MG63 (cell line): ENCODE results near the gene DNHD1. TPM values are rescaled to one million over a fixed set of nuclear protein-coding genes. Genes with fewer than 3 reads are reported as not detected.

ENCODE experiments used
- DNase-seq: peaks from one replicate; pipeline ENCODE4 v3.0.0-alpha.2; 2020
- H3K27me3 ChIP-seq: fragments of 250-450 bp; sonication (Bioruptor Pico); 2 replicates; pipeline ENCODE4 v1.5.1; 2020; ENCODE audit warnings: mild to moderate bottlenecking, moderate library complexity
- H3K36me3 ChIP-seq: fragments of 250-450 bp; sonication (Bioruptor Pico); 2 replicates; pipeline ENCODE4 v1.5.1; 2020; ENCODE audit warnings: mild to moderate bottlenecking, moderate library complexity
- H3K4me3 ChIP-seq: fragments of 250-450 bp; sonication (Bioruptor Pico); 2 replicates; pipeline ENCODE4 v1.5.1; 2020; ENCODE audit warnings: mild to moderate bottlenecking, moderate library complexity
- H3K9me3 ChIP-seq: fragments of 250-450 bp; sonication (Bioruptor Pico); 2 replicates; pipeline ENCODE4 v1.5.1; 2020; ENCODE audit warnings: mild to moderate bottlenecking, moderate library complexity
- total RNA-seq: library from RNA; depleted of rRNA; stranded (reverse); fragments of >200 nt; shearing (Covaris generic); gene quantifications from 2 replicates; pipeline ENCODE4 v1.2.3, GENCODE V29; 2014; ENCODE audit warnings: low replicate concordance

DNHD1 gene
- total RNA-seq, 1 experiment from 2014 or later, result 9.1 TPM

GRCh38 chr11:6608726-6609501 lies 111.8 kb downstream of the DNHD1 start:
- H3K4me3 ChIP-seq, result no peak overlapping the region
- no peaks in the 10 kb centered on the region for H3K27me3 ChIP-seq
- H3K9me3 ChIP-seq, result no peaks in the 10 kb centered on the region
- peaks cover 67% of the 10 kb centered on the region for H3K36me3 ChIP-seq
- no peak for DNase-seq

DNA sequence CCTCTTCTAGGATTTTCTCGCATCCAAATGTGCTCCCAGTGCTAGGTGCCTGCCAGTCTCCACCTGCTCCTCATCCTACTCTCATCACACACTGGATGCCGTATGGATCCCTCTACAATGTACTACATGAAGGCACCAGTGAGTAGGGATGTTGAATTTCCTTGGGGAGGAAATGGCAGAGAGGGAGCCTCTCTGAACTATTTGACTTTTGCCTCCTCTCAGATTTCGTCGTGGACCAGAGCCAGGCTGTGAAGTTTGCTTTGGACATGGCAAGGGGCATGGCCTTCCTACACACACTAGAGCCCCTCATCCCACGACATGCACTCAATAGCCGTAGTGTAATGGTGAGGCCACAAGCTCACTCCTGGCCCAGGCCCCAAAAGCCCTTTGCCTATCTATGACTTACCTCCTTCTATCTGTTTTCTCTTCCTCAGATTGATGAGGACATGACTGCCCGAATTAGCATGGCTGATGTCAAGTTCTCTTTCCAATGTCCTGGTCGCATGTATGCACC lies 112.5 kb downstream of the DNHD1 start:
- Histone ChIP-seq H3K9me3 (no peaks in the 10 kb centered on the region), H3K36me3 (peaks cover 66% of the 10 kb centered on the region), H3K4me3 (no peak overlapping the region), H3K27me3 (no peaks in the 10 kb centered on the region)
- DNase-seq, result no peak

DNA sequence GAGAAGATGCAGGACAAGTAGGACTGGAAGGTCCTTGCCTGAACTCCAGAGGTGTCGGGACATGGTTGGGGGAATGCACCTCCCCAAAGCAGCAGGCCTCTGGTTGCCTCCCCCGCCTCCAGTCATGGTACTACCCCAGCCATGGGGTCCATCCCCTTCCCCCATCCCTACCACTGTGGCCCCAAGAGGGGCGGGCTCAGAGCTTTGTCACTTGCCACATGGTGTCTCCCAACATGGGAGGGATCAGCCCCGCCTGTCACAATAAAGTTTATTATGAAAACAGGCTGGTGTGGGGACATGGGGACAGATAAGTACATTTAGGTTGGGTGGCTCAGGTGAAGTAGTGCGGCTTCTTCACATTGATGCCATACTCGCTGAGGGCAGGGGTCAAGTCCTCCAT lies 113.5 kb downstream of the DNHD1 start:
- DNase-seq, result no peak
- H3K9me3 ChIP-seq, result no peaks in the 10 kb centered on the region
- H3K36me3 ChIP-seq, result peaks cover 58% of the 10 kb centered on the region
- H3K27me3 ChIP-seq, result no peaks in the 10 kb centered on the region
- no peak overlapping the region for H3K4me3 ChIP-seq

DNA sequence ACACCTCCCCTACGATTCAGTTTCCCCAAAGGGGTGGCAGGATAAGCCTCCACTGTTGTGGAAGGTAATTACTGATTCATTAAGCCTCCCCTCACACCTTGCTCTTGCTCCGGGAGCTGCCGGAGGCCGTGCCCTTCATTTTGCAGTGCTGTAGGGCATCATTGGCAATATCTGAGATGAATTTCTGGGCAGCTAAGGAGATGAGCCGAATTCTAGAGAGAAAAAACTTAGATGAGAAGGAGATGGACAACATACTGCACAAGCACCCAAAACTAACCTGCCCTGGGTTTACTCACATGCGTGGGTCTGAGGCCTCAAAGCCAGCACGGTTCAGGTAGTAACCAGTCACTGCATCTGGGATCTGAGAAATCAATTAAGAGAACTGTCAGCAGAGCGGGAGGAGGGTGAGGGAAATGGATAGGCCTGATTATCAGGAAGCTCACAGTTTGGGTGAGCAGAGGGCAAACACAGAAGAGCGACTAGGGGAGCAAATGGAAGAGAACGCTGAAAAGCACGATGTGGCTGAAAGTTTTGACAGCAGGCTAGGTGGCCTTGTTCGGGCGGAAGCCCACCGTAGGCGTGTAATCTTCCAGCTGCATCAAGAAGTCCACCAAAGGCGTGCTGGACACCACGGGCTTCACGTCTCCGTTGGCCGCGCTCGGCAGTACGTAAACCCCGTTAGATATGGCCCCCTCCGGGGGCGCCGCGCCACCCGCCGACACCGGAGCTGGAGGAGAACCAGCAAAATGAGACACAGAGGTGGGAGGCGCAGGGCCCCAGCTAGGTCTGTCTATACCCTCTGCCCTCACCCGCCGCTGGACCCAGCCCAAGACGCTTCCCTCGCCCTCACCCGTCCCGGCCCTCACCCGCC lies 114.2 kb downstream of the DNHD1 start:
- peak; percentile 40 for DNase-seq
- H3K36me3 ChIP-seq, result peaks cover 52% of the 10 kb centered on the region

GRCh38 chr11:6611963-6612212 lies 114.8 kb downstream of the DNHD1 start:
- Histone ChIP-seq H3K27me3 (no peaks in the 10 kb centered on the region), H3K4me3 (peak overlapping the region; percentile 77), H3K9me3 (no peaks in the 10 kb centered on the region), H3K36me3 (peaks cover 48% of the 10 kb centered on the region)
- DNase-seq, result no peak

More for the DNA sequence above, 114.2 kb downstream of the DNHD1 start:
- no peaks in the 10 kb centered on the region for H3K27me3 ChIP-seq
- no peaks in the 10 kb centered on the region for H3K9me3 ChIP-seq
- peak overlapping the region; percentile 77 for H3K4me3 ChIP-seq

- peak; percentile 98 for DNase-seq
- Histone ChIP-seq H3K36me3 (peaks cover 44% of the 10 kb centered on the region), H3K27me3 (no peaks in the 10 kb centered on the region), H3K9me3 (no peaks in the 10 kb centered on the region), H3K4me3 (peak within 1 kb of the TSS; percentile 77)
Observed at GRCh38 chr11:6612213-6613041, 115.3 kb downstream of the DNHD1 start, which contains the start of gene TAF10. TAF10 (minus strand) TSS chr11:6612216; CDS start chr11:6612189, 27 bp downstream.

DNA sequence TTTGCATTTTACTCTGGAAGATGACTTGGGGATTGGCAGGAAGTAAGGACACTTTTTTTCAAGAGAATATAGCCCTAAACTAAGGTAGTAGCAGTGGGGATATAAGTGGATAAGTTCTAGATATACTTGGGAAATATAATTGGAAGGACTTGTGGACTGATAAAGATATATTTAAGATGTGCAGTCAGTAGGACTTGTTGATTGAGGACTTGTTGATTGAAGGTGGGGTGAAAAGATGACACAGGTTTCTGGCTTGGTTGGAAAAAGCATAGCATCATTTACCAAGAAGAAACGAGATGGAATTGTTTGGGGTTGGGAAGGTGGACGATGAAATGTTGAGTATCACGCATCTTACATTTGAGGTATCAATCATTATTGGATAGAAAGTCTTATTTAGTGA lies 116.4 kb downstream of the DNHD1 start:
- H3K27me3 ChIP-seq, result no peaks in the 10 kb centered on the region
- peaks cover 33% of the 10 kb centered on the region for H3K36me3 ChIP-seq
- no peaks in the 10 kb centered on the region for H3K9me3 ChIP-seq
- DNase-seq, result no peak
- no peak overlapping the region for H3K4me3 ChIP-seq

DNA sequence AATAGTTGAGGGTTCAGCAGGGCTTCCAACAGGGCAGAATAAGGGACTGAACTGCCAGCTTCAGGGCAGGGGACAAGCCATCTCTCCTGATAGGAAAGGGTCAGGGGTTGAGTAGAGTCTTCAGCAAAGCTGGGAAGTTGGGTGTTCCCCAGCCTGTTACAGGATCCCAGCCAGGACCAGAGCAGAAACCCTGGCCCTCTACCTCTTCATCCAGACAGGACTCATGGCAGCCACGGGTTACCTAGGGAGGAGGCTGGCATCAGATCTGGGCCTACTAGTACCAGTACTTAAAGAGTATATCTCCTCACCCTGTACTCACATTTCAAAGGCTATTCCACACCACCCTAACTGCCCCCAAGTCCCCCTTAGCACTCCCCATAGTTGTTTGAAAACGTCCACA lies 117.4 kb downstream of the DNHD1 start:
- Histone ChIP-seq H3K9me3 (no peaks in the 10 kb centered on the region), H3K27me3 (no peaks in the 10 kb centered on the region)

GRCh38 chr11:6615046-6615445 lies 118.0 kb downstream of the DNHD1 start:
- H3K36me3 ChIP-seq, result peaks cover 17% of the 10 kb centered on the region
- DNase-seq, result no peak
- H3K4me3 ChIP-seq, result no peak overlapping the region
- H3K27me3 ChIP-seq, result no peaks in the 10 kb centered on the region
- H3K9me3 ChIP-seq, result no peaks in the 10 kb centered on the region

More for the DNA sequence above, 117.4 kb downstream of the DNHD1 start:
- Histone ChIP-seq H3K36me3 (peaks cover 23% of the 10 kb centered on the region), H3K4me3 (no peak overlapping the region)
- no peak for DNase-seq

- no peaks in the 10 kb centered on the region for H3K9me3 ChIP-seq
- H3K27me3 ChIP-seq, result no peaks in the 10 kb centered on the region
- H3K36me3 ChIP-seq, result peaks cover 7% of the 10 kb centered on the region
- H3K4me3 ChIP-seq, result no peak overlapping the region
- DNase-seq, result no peak
Observed at GRCh38 chr11:6615882-6616585, 119.0 kb downstream of the DNHD1 start.

DNA sequence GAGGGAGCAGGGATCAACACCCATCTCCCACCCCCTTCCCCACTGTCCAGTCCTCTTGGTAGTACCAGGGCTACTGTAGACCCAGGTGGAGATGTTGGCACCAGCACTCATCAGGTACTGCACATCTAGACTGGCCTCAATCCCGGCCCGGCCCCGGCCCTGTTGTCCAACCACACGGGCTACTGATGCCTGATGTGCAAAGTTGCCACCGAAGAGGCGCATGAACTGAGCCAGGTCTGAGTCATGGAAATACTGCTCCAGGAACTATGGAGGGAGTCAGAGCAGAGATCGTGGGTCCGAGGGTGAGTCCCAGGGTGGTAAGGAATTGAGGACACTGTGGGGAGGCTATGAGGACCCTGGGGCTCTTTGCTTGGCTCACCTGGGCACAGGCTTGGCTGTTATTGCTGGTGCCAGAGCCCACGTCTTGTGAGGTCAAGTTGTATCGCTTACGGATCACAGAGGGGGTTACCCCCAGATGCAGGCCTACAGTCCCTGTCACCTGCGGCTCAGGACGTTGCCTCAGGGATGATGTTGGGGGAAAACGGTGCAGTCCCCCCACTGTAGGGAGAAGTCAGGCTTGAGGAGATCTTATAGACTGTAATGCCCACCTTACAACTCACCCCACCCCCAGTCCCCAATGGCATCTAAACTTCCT lies 119.6 kb downstream of the DNHD1 start:
- Histone ChIP-seq H3K4me3 (no peak overlapping the region), H3K9me3 (no peaks in the 10 kb centered on the region), H3K36me3 (peaks cover under 1% of the 10 kb centered on the region), H3K27me3 (no peaks in the 10 kb centered on the region)
- no peak for DNase-seq

DNA sequence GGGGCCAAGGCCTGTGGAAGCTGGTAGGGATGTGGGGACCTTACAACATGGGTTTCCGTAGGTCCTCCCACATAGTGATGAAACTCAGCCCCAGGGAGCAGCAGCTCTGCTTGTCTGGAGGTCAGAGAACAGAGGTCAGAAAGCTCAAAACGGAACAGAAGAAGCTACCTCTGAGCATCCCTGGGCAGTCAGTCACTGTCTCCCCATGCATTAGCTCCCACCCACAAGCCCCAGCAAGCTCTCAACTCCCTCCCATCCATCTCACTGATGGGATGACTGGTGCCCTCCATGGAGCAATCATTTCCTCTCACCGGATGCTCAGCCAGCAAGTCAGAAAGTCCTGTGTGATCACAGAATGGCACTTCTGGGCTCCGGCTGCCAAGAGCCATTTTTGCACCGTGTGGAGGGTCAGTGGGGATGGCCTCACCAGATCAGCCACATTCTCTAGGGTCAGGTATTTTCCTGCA lies 120.3 kb downstream of the DNHD1 start:
- DNase-seq, result no peak
- no peaks in the 10 kb centered on the region for H3K27me3 ChIP-seq
- no peaks in the 10 kb centered on the region for H3K36me3 ChIP-seq
- no peaks in the 10 kb centered on the region for H3K9me3 ChIP-seq
- no peak overlapping the region for H3K4me3 ChIP-seq

GRCh38 chr11:6618117-6619003 lies 121.3 kb downstream of the DNHD1 start:
- DNase-seq, result no peak
- Histone ChIP-seq H3K36me3 (no peaks in the 10 kb centered on the region), H3K27me3 (no peaks in the 10 kb centered on the region), H3K9me3 (no peaks in the 10 kb centered on the region), H3K4me3 (peak overlapping the region; percentile 64)

- no peaks in the 10 kb centered on the region for H3K36me3 ChIP-seq
- no peaks in the 10 kb centered on the region for H3K27me3 ChIP-seq
- peak within 1 kb of the TSS; percentile 64 for H3K4me3 ChIP-seq
- no peaks in the 10 kb centered on the region for H3K9me3 ChIP-seq
- DNase-seq, result peak; percentile 86
Observed at GRCh38 chr11:6619004-6619745, 122.1 kb downstream of the DNHD1 start, which contains the start of gene TPP1. TPP1 (minus strand) TSS chr11:6619422; CDS start chr11:6619400, 22 bp downstream.
